H1 (cell line): ENCODE data around the gene CPSF4. TPM values are rescaled to one million over a fixed set of nuclear protein-coding genes. Genes with fewer than 3 reads are reported as not detected.

Experiments used
- ASH2L ChIP-seq: fragments of 200-600, 300-600 bp; sonication (generic); IDR thresholded peaks from one replicate; pipeline ENCODE4 v1.7.1; 2017; ENCODE audit warnings: low read length
- BRCA1 ChIP-seq: IDR thresholded peaks from 2 replicates; pipeline ENCODE4 v1.6.1; 2012; ENCODE audit warnings: low read depth, low read length, improper control_type of control experiment
- CTBP2 ChIP-seq: IDR thresholded peaks from 2 replicates; pipeline ENCODE4 v1.7.0; 2011; ENCODE audit warnings: borderline replicate concordance, mild to moderate bottlenecking, moderate library complexity, mixed read lengths, low read length; ENCODE audit not compliant: insufficient read depth, insufficient read length
- EP300 ChIP-seq, 2 experiments: IDR thresholded peaks; 1 replicate in 1 of 2; 2 replicates in 1 of 2; pipeline ENCODE4 v1.6.1; 2011 to 2012; ENCODE audit warnings: low read depth in 2 of 2, low read length in 2 of 2, mild to moderate bottlenecking in 2 of 2, borderline replicate concordance in 1 of 2, inconsistent platforms in 1 of 2, moderate library complexity in 1 of 2
- EZH2 ChIP-seq: fragments of 200-600 bp; sonication (generic); IDR thresholded peaks from 2 replicates; pipeline ENCODE4 v1.7.1; 2012; ENCODE audit warnings: low read depth, mild to moderate bottlenecking, moderate library complexity, low read length, inconsistent platforms; ENCODE audit not compliant: severe bottlenecking
- FOSL1 ChIP-seq: IDR thresholded peaks from 2 replicates; pipeline ENCODE4 v1.6.1; 2011; ENCODE audit warnings: mild to moderate bottlenecking, low read depth, low read length, moderate library complexity; ENCODE audit not compliant: insufficient read depth
- JUN ChIP-seq: IDR thresholded peaks from 2 replicates; pipeline ENCODE4 v1.6.1; 2011; ENCODE audit warnings: low read depth, mild to moderate bottlenecking, improper control_type of control experiment, low read length
- KDM4A ChIP-seq: IDR thresholded peaks from one replicate; pipeline ENCODE4 v1.7.1; 2012; ENCODE audit warnings: low read depth, mild to moderate bottlenecking, moderate library complexity, low read length, inconsistent platforms; ENCODE audit not compliant: severe bottlenecking
- MAFK ChIP-seq: IDR thresholded peaks from 2 replicates; pipeline ENCODE4 v1.6.1; 2012; ENCODE audit warnings: low read depth, mild to moderate bottlenecking, improper control_type of control experiment, low read length
- NRF1 ChIP-seq: IDR thresholded peaks from 2 replicates; pipeline ENCODE4 v1.6.1; 2011; ENCODE audit warnings: mild to moderate bottlenecking, low read depth, low read length, improper control_type of control experiment
- POU5F1 ChIP-seq: IDR thresholded peaks from 2 replicates; pipeline ENCODE4 v1.6.1; 2011; ENCODE audit warnings: low read depth, mild to moderate bottlenecking, low read length, moderate library complexity
- RNF2 ChIP-seq: fragments of 200-900, 300-1000 bp; sonication (generic); IDR thresholded peaks from 2 replicates; pipeline ENCODE4 v1.7.1; 2016; ENCODE audit warnings: borderline replicate concordance, low read depth, mild to moderate bottlenecking, antibody characterized with exemption, low read length; ENCODE audit not compliant: poor library complexity, severe bottlenecking; ENCODE audit errors: missing control alignments
- SIRT6 ChIP-seq: IDR thresholded peaks from one replicate; pipeline ENCODE4 v1.7.1; 2012; ENCODE audit warnings: low read length, inconsistent platforms
- SP1 ChIP-seq: IDR thresholded peaks from 2 replicates; pipeline ENCODE4 v1.6.1; 2011; ENCODE audit warnings: low read depth, low read length
- SP2 ChIP-seq: IDR thresholded peaks from 2 replicates; pipeline ENCODE4 v1.6.1; 2012; ENCODE audit warnings: mild to moderate bottlenecking, low read length, inconsistent platforms
- SUZ12 ChIP-seq: fragments of 200-600 bp; sonication (generic); IDR thresholded peaks from 2 replicates; pipeline ENCODE4 v1.6.1; 2012; ENCODE audit warnings: mild to moderate bottlenecking, inconsistent platforms, low read length, moderate library complexity, mixed read lengths
- USF2 ChIP-seq: IDR thresholded peaks from 2 replicates; pipeline ENCODE4 v1.6.1; 2011; ENCODE audit warnings: low read length, improper control_type of control experiment
- YY1 ChIP-seq: IDR thresholded peaks from 2 replicates; pipeline ENCODE4 v1.6.1; 2011; ENCODE audit warnings: low read depth, mild to moderate bottlenecking, low read length
- ZNF274 ChIP-seq: IDR thresholded peaks from 2 replicates; pipeline ENCODE4 v1.7.0; 2012; ENCODE audit warnings: low read length, borderline replicate concordance; ENCODE audit errors: extremely low read depth
- polyA plus RNA-seq, 7 experiments: library from polyadenylated mRNA; depleted of rRNA in 3 of 7; stranded (reverse) in 5 of 7; unstranded in 2 of 7; fragments of >200 nt in 5 of 7; fragments of 200-250 nt in 2 of 7; gene quantifications; 1 replicate in 5 of 7; 2 replicates in 1 of 7; 4 replicates in 1 of 7; pipeline versions ENCODE4 v1.2.1 to v1.2.3, GENCODE V29; 2011 to 2013; ENCODE audit warnings: missing spikeins in 2 of 7, mixed read lengths in 2 of 7
- total RNA-seq: library from RNA; stranded (reverse); fragmentation: NEBNext Ultra II Directional; extraction: Animal tissue kit (Norgen Biotek cat#: 25700); gene quantifications from 2 replicates; pipeline ENCODE4 v1.2.1, GENCODE V29; 2021
- TF ChIP-seq, protein P1 (sequence below), 3 experiments: IDR thresholded peaks; 1 replicate in 2 of 3; 2 replicates in 1 of 3; pipeline versions ENCODE4 v1.5.1 to v1.6.1; 2011; ENCODE audit warnings: low read length in 3 of 3, mild to moderate bottlenecking in 3 of 3, inconsistent platforms in 2 of 3, low read depth in 1 of 3, moderate library complexity in 1 of 3; ENCODE audit not compliant: insufficient read depth in 1 of 3; ENCODE audit errors: control extremely low read depth in 1 of 3

Gene CPSF4
- total and polyA plus RNA-seq, 2 of the 8 experiments (the other 6 are each of a cell fraction or from before 2014, with no cell fraction given) = 77.5 to 103 TPM

GRCh38 chr7:99408379-99409191, 30.2 kb upstream of the CPSF4 start, which contains the start of the genes BUD31 and PDAP1 (continued):
- TF ChIP-seq USF2 = no peak
- 0 out of 3 replicates have a peak, but pooled peaks of 1 of the 2 experiments have one; percentile 4 for TF ChIP-seq EP300 (IDR thresholded peaks at IDR 0.05; ENCODE audit: borderline replicate concordance in 1 of 2, low read depth in 2 of 2, low read length in 2 of 2)
- no peak for TF ChIP-seq MAFK
- TF ChIP-seq ZNF274 = no peak
- peak; percentile 97 for TF ChIP-seq JUN
- TF ChIP-seq FOSL1 = no peak
- no peak for TF ChIP-seq NRF1
- no peak for TF ChIP-seq CTBP2
- TF ChIP-seq, protein P1, sequence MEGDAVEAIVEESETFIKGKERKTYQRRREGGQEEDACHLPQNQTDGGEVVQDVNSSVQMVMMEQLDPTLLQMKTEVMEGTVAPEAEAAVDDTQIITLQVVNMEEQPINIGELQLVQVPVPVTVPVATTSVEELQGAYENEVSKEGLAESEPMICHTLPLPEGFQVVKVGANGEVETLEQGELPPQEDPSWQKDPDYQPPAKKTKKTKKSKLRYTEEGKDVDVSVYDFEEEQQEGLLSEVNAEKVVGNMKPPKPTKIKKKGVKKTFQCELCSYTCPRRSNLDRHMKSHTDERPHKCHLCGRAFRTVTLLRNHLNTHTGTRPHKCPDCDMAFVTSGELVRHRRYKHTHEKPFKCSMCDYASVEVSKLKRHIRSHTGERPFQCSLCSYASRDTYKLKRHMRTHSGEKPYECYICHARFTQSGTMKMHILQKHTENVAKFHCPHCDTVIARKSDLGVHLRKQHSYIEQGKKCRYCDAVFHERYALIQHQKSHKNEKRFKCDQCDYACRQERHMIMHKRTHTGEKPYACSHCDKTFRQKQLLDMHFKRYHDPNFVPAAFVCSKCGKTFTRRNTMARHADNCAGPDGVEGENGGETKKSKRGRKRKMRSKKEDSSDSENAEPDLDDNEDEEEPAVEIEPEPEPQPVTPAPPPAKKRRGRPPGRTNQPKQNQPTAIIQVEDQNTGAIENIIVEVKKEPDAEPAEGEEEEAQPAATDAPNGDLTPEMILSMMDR (IDR thresholded peaks at IDR 0.05; ENCODE audit: control extremely low read depth in 1 of 3, insufficient read depth in 1 of 3, low read depth in 1 of 3, low read length in 3 of 3) = no peak
- TF ChIP-seq SP1 = peak; percentile 63; the same call in 1 of the 2 replicates
- TF ChIP-seq BRCA1 = no peak
- peak; percentile 69 for TF ChIP-seq KDM4A
- TF ChIP-seq ASH2L = peak; percentile 51
- TF ChIP-seq RNF2 = no peak
- no peak for TF ChIP-seq EZH2
- no peak for TF ChIP-seq YY1
- no peak for TF ChIP-seq POU5F1
- TF ChIP-seq SIRT6 = no peak
- no peak for TF ChIP-seq SP2
- no peak for TF ChIP-seq SUZ12
